Right lobe of liver (tissue), 6 donors: ENCODE data around the gene PLPPR5. TPM values are rescaled to one million over a fixed set of nuclear protein-coding genes. Genes with fewer than 3 reads are reported as not detected.
"Not testable (repeated sequence)": the region's sequence is repeated elsewhere in the genome, so short reads cannot be mapped to it uniquely, and the experiment has no call there.

Experiments
- ATAC-seq, 4 donors: fragments of 200-7000 bp; cut with Tn5 transposase; one replicate each; pipeline ENCODE4 v1.9.1; 2020; ENCODE audit warnings: mild to moderate bottlenecking in 4 of 4, moderate library complexity in 4 of 4
- DNase-seq, 3 donors: peaks; one replicate each; pipeline ENCODE4 v3.0.0-alpha.2; 2020
- H3K27ac ChIP-seq, 3 donors: fragments of 200-600 bp; one replicate each; pipeline ENCODE4 v1.8.0; 2022
- H3K27me3 ChIP-seq, 2 donors: fragments of 200-600 bp; one replicate each; pipeline ENCODE4 v1.8.0; 2022
- H3K36me3 ChIP-seq, 4 donors: fragments of 200-600 bp; sonication (generic) in 1 of 4; one replicate each; pipeline versions ENCODE4 v1.5.1 to v1.8.0; 2017 to 2022; ENCODE audit warnings: control low read depth in 1 of 4
- H3K4me1 ChIP-seq, 4 donors: fragments of 200-600 bp; sonication (generic) in 1 of 4; one replicate each; pipeline versions ENCODE4 v1.5.1 to v1.8.0; 2017 to 2022; ENCODE audit warnings: control low read depth in 1 of 4
- H3K4me3 ChIP-seq, 3 donors: fragments of 200-600 bp; one replicate each; pipeline ENCODE4 v1.8.0; 2022
- H3K9me3 ChIP-seq, 4 donors: fragments of 200-600 bp; sonication (generic) in 1 of 4; one replicate each; pipeline versions ENCODE4 v1.5.1 to v1.8.0; 2017 to 2022; ENCODE audit warnings: control low read depth in 1 of 4
- POLR2A ChIP-seq: fragments of 450-650 bp; IDR thresholded peaks from one replicate; pipeline ENCODE4 v1.6.1; 2017; ENCODE audit warnings: antibody characterized with exemption, mild to moderate bottlenecking
- WGBS: methylation state at CpG from one replicate; pipeline ENCODE4 v1.1.6; 2018; ENCODE audit warnings: low coverage, low lambda C conversion rate; ENCODE audit not compliant: insufficient coverage; ENCODE audit errors: missing lambda C conversion rate; 5-methylcytosine and 5-hydroxymethylcytosine counted together
- intact Hi-C, 2 donors: fragments of 100-400 bp; cut with DNase I; formaldehyde crosslinking; loops; one replicate each; pipeline versions ENCODE4 v1.11.2 to v1.14.1; 2022
- long read RNA-seq: library from polyadenylated mRNA; unstranded; transcript quantifications from one replicate; pipeline ENCODE4 v2.0.0, GENCODE V29; 2019
- total RNA-seq, 6 experiments: library from RNA; depleted of rRNA in 2 of 6; stranded (reverse); fragments of >200 nt in 2 of 6; fragmentation: NEBNext Ultra II Directional in 3 of 6; extraction: Animal tissue kit (Norgen Biotek cat#: 25700) in 3 of 6; gene quantifications; one replicate each; pipeline versions ENCODE4 v1.1.0 to v1.2.4, GENCODE V29; 2016 to 2023
- TF ChIP-seq, protein P1 (sequence below), 4 donors: fragments of 200-600 bp in 3 of 4; fragments of 450-650 bp in 1 of 4; IDR thresholded peaks; one replicate each; pipeline versions ENCODE4 v1.5.1 to v1.8.0; 2016 to 2022; ENCODE audit warnings: antibody characterized with exemption in 4 of 4, mild to moderate bottlenecking in 2 of 4
- donor health status: DM: no; HTN: yes; CAD: no.
- donor health status: DM: no; HTN: no; CAD: no.
- donor health status: DM: no; HTN: no; CAD: no.
- donor health status: DM: no; HTN: yes; CAD: no.
- donor health status: DM: no; HTN: yes; CAD: no.

PLPPR5 gene, protein sequence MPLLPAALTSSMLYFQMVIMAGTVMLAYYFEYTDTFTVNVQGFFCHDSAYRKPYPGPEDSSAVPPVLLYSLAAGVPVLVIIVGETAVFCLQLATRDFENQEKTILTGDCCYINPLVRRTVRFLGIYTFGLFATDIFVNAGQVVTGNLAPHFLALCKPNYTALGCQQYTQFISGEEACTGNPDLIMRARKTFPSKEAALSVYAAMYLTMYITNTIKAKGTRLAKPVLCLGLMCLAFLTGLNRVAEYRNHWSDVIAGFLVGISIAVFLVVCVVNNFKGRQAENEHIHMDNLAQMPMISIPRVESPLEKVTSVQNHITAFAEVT
- total RNA-seq = not detected
- long read RNA-seq = 0 reads

DNA sequence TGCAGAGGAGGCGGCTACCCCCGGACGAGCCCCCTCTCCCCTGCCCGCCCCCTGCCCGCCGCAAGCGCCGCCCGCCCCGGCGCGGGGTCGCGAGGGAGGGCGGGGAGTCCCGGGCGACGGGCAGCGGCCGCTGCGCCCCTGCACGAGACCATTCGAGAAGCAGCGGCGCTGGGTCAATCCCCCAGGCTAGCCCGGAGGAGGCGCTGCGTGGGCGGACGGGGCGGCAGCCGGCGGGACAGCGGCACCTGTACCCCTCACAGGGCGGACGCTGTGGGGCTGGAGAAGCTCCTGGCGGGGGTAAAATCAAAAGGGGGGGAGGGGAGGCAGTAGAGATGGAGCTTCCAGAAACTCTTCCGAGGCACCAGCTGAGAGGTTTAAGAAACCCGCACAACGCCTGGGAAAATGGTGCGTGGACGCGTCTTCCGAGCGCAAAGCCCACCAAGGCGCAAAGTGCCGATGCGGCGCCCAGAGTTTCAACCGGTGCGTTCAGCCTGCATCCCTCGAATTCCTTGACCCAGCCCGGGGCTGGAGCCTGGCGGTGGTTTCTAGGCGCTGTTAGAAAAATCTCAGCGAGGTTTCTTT is at the start of gene PLPPR5:
Gene PLPPR5 (minus strand): TSS at position 1 of the 582 bp plus-strand sequence. CDS start 190 bp downstream, outside the sequence.
- H3K27me3 ChIP-seq = peaks cover 3 to 18% of the 10 kb centered on the region in 2 donors
- peak in 2 of 3 donors; percentile 17 to 54 for DNase-seq
- intact Hi-C loops = no loop called here

DNA sequence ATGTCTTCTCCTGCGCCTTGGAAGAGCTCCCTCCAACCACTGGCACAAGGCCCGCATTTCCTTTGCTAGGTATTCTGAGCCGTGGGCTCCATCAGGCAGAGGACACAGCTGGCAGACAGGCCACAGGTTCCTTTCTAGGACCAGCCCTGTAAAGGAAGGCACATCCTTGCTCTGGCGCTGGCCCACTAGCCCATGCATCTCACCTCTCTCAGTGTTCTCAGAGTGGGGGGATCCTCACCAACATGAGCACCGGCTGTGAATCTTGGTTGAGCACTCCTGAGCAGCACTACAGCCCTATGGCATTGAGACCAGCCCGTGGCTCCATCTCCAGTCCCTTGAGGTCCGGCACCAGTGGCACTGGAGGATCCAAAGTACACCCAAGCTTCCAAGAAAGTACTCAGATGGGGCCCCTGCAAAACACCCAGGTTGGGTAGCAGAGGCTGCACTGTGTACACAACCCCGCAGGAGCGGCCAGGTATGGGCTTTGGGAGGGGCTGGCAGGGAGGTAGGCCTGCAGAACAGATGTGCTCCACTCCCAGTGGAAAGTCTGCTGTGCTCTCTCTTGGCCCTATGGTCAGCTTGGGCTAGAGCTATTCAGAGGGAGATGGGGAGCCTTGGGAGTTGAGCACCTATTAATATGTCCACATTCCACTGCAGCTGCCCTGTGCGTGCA is 47.1 kb upstream of the PLPPR5 start:
- TF ChIP-seq, protein P1, sequence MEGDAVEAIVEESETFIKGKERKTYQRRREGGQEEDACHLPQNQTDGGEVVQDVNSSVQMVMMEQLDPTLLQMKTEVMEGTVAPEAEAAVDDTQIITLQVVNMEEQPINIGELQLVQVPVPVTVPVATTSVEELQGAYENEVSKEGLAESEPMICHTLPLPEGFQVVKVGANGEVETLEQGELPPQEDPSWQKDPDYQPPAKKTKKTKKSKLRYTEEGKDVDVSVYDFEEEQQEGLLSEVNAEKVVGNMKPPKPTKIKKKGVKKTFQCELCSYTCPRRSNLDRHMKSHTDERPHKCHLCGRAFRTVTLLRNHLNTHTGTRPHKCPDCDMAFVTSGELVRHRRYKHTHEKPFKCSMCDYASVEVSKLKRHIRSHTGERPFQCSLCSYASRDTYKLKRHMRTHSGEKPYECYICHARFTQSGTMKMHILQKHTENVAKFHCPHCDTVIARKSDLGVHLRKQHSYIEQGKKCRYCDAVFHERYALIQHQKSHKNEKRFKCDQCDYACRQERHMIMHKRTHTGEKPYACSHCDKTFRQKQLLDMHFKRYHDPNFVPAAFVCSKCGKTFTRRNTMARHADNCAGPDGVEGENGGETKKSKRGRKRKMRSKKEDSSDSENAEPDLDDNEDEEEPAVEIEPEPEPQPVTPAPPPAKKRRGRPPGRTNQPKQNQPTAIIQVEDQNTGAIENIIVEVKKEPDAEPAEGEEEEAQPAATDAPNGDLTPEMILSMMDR (IDR thresholded peaks at IDR 0.05) = no peak
- no peak for TF ChIP-seq POLR2A
- H3K9me3 ChIP-seq = no peaks in the 10 kb centered on the region
- DNase-seq (no peak), ATAC-seq (peak in 1 of 4 donors; percentile 13)
- H3K27ac ChIP-seq = no peak overlapping the region
- H3K27me3 ChIP-seq = no peaks in the 10 kb centered on the region
- H3K4me3 ChIP-seq = no peak overlapping the region
- WGBS = no CpG with 5 or more reads among the region's 10 CpGs
- intact Hi-C loops = no loop called here
- no peaks in the 10 kb centered on the region for H3K36me3 ChIP-seq
- no peaks in the 10 kb centered on the region for H3K4me1 ChIP-seq

More for the DNA sequence above, at the start of gene PLPPR5:
- peaks cover 0 to 13% (median 0%) of the 10 kb centered on the region in 4 donors for H3K4me1 ChIP-seq
- 2% methylated on average over 25 of the region's 56 CpGs for WGBS
- no peaks in the 10 kb centered on the region for H3K36me3 ChIP-seq
- H3K4me3 ChIP-seq = peak within 1 kb of the TSS in 1 of 3 donors; percentile 40
- no peaks in the 10 kb centered on the region for H3K9me3 ChIP-seq
- no peak within 1 kb of the TSS for H3K27ac ChIP-seq
- TF ChIP-seq, protein P1 (IDR thresholded peaks at IDR 0.05) = no peak
- no peak for TF ChIP-seq POLR2A
- peak in 3 of 4 donors; percentile 22 to 29 (median 27) for ATAC-seq

DNA sequence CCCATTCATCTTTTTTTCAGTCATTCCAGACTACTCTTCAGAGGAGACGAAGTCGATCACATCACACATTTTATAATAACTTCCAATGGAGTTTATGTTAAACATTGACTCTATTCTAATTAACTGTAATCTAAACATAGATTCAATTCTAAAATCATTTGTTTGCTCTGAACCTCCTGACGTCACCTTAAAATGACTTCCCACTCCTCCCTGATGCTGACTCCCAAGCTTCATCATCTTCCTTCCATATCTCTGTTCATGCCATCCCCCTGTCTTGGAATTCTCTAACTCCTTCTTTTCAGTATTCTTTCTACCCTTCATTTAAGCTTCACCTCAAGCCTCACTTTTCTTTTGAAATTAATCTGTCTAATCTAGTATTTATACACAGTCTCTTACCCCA is 45.1 kb upstream of the PLPPR5 start:
- WGBS = 64% methylated on average over 3 of the region's 3 CpGs
- TF ChIP-seq, protein P1 (IDR thresholded peaks at IDR 0.05) = no peak
- TF ChIP-seq POLR2A = no peak
- Histone ChIP-seq H3K9me3 (no peaks in the 10 kb centered on the region), H3K4me1 (no peaks in the 10 kb centered on the region), H3K4me3 (no peak overlapping the region), H3K27me3 (no peaks in the 10 kb centered on the region), H3K27ac (no peak overlapping the region), H3K36me3 (no peaks in the 10 kb centered on the region)
- no peak for DNase-seq
- intact Hi-C loops = no loop called here
- ATAC-seq = no peak

DNA sequence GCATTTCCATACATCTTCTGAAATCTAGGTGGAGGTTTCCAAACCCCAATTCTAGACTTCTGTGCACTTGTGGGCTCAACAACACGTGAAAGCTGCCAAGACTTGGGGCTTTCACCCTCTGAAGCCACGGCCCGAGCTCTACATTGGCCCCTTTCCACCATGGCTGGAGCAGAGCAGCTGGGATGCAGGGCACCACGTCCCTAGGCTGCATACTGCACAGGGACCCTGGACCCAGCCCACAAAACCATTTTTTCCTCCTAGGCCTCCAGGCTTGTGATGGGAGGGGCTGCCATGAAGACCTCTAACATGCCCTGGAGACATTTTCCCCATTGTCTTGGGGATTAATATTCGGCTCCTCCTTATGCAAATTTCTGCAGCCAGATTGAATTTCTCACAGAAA is 32.1 kb upstream of the PLPPR5 start:
- ATAC-seq, H3K27me3 ChIP-seq, H3K9me3 ChIP-seq, H3K4me3 ChIP-seq, H3K27ac ChIP-seq, intact Hi-C loops, H3K36me3 ChIP-seq, DNase-seq, H3K4me1 ChIP-seq: not testable (repeated sequence)
- WGBS = 44% methylated on average over 2 of the region's 5 CpGs

DNA sequence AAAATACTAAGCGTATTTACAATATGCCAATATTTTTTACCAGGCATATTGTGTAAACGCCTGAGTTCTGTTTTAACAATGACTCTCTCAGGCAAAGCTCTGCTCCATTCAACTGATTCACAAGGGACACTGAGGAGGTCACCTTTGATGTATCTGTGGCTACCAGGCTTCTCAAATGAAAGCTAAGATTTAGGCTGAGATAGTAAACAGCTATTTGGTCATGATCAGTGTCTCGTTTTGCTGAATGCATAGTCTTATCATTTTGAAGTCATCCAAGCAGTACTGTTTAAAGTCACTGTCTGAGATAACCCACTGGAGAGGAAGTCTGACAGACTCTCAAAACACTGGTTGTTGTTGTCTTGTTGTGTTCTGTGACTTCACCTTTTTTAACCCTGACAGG is 13.7 kb upstream of the PLPPR5 start:
- Histone ChIP-seq H3K27me3 (no peaks in the 10 kb centered on the region), H3K9me3 (no peaks in the 10 kb centered on the region), H3K36me3 (no peaks in the 10 kb centered on the region), H3K4me3 (no peak overlapping the region), H3K4me1 (no peaks in the 10 kb centered on the region), H3K27ac (no peak overlapping the region)
- DNase-seq (no peak), ATAC-seq (no peak)
- WGBS = 34% methylated on average over 3 of the region's 3 CpGs
- TF ChIP-seq POLR2A = no peak
- TF ChIP-seq, protein P1 (IDR thresholded peaks at IDR 0.05) = no peak
- intact Hi-C loops = no loop called here
